ENCODE results near the gene GRIK4.

GRIK4 gene

DNA sequence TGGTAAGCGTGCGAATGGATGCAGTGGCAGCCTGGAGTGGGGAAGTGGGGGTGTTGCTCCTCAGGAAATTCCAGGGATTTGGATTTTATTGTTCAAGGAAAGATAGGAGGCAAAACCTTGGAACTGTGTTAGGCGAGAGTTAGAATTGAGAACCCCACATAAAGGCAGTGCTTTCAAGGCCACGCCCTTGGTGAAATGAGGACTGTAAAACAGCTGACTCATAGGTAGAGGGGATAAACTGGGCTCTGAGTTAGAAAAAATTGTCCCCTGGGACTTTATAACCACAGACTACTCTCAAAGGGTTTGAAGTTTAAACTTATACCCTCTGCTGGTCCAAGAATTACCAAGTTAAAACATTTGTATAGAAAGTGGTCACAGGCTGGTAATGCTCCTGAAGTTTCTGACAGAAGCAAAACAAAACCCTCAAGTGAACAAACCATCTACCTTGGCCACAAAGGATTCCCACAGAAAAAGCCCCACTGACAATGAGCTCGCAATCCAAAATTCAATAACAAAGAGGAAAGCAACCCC, 262.0 kb downstream of the GRIK4 start:
- TF ChIP-seq, protein P1, sequence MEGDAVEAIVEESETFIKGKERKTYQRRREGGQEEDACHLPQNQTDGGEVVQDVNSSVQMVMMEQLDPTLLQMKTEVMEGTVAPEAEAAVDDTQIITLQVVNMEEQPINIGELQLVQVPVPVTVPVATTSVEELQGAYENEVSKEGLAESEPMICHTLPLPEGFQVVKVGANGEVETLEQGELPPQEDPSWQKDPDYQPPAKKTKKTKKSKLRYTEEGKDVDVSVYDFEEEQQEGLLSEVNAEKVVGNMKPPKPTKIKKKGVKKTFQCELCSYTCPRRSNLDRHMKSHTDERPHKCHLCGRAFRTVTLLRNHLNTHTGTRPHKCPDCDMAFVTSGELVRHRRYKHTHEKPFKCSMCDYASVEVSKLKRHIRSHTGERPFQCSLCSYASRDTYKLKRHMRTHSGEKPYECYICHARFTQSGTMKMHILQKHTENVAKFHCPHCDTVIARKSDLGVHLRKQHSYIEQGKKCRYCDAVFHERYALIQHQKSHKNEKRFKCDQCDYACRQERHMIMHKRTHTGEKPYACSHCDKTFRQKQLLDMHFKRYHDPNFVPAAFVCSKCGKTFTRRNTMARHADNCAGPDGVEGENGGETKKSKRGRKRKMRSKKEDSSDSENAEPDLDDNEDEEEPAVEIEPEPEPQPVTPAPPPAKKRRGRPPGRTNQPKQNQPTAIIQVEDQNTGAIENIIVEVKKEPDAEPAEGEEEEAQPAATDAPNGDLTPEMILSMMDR (conservative IDR thresholded peaks at IDR 0.05; ENCODE audit: low read depth, low read length): no peak
- DNase-seq (ENCODE audit: low read depth): no peak
- no peak overlapping the region for H3K4me3 ChIP-seq (ENCODE audit: low read length)

DNA sequence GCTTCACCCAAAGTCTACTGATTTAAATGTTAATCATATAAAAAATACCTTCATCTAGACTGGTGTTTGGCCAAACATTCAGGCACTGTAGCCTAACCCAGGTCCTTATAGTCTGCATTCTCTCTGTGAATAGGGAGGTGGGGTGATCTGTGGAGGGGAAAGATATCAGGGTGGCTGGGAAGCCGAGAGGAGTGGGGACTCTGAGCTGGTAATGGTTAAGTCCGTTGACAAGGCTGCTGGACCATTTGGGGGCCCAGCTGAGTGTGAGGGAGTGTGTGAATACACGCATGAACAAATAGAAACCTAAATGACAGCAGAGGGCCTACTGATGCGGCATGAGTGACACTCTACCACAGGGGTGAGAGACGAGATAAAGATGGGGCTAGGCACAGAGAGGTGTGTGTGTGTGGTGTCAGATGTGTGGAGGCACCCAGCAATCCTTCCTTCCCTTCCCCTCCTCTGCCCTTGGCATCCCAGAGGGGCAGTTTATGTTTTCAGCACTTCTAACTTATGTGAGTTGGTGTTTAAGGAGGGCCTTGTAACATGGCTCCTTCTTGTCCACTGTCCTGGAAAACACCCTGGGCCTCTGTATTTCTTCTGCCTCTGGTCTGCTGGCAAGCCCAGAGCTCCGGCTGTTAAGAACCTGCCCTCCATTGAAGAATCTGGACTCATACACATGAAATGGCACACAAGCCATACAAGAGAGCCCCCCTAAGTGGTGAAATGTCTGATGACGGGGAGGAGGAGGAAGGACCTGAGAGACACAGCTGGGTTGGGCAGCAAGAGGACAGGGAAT, 263.2 kb downstream of the GRIK4 start:
- no peak overlapping the region for H3K4me3 ChIP-seq (ENCODE audit: low read length)
- TF ChIP-seq, protein P1 (conservative IDR thresholded peaks at IDR 0.05; ENCODE audit: low read depth, low read length): no peak
- no peak for DNase-seq (ENCODE audit: low read depth)

DNA sequence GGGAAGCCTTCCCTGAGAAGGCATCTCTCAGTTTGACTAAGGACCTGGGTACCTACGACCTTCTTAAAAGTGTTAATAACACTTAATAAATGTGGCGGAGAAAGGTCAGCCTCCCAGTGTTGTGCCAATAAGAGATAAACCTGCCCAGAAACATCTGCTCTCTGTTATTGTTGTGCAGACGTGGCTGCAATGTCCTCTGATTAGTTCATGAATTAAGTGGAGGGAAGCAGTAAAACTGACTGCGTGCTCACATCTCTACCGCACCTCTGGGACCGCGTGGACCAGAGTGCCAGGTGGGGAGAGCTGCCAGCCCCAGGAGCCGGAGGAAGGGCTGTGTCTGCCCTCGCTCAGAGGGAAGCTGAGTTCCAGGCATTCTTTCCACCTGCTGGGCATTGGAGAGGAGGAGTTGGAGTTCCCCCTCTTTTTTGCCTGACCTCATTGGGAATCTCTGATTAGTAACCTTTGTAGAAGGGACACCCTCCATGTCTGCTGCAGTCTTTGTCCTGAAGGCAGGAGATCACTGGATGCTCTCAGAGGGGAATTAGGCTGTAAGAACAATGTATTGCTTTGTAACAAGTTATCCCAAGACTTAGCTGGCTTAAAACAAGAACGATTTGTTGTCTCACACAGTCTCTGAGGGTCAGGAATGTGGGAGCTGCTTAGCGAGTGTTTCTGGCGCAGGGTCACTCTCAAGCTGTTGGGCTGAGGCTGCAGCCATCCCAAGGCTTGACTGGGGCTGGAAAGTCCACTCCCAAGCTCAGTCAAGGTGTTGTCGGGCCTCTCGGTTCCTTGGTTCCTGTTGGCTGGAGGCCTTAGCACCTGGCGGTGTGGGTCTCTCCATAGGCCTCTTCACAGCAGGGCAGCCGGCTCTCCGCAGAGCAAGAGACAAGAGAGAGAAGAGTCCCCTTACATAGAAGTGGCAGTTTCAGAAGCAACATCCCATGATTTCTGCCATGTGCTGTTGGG, 264.7 kb downstream of the GRIK4 start:
- TF ChIP-seq, protein P1 (conservative IDR thresholded peaks at IDR 0.05; ENCODE audit: low read depth, low read length): no peak
- peak; percentile 39 for DNase-seq (ENCODE audit: low read depth)
- H3K4me3 ChIP-seq (ENCODE audit: low read length): no peak overlapping the region

DNA sequence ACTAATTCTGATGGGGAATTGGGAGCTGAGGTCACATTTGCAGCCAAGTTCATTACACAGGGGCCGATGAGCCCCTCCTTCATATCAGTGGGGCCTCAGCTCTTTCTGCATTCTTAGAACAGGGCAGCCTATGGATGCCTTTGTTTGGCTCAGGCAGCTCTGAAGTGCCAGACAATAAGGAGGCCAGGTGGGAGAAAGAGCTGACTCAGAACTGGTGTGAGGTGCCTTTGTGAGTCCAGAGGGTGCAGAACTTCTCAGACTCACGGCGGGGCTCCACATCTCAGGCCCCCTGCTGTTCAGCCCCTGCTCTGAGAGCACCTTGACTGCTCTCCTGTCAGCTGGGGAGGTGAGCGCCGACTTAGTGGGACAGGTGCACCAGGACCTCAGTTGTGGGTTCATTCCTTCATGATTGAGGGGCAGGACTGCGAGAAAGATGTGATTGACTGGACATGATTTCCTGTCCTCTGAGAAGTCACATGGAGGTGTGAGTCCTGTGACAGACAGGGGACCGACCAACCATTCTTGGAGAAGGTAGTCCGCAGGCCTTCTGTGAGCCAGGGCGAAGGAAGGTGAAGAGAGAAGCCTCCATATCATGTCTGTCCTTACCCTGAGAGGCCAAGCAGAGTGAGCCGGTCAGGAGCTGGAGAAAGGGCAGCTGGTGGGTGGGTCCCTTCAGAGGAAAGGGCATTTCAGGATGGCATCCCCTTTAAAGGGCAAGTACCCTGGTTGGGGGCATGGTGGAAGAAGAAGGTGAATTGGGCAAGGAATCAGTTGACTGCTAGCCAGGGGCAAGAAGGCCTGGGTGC, 267.3 kb downstream of the GRIK4 start:
- H3K4me3 ChIP-seq (ENCODE audit: low read length): no peak overlapping the region
- DNase-seq (ENCODE audit: low read depth): no peak
- TF ChIP-seq, protein P1 (conservative IDR thresholded peaks at IDR 0.05; ENCODE audit: low read depth, low read length): no peak

DNA sequence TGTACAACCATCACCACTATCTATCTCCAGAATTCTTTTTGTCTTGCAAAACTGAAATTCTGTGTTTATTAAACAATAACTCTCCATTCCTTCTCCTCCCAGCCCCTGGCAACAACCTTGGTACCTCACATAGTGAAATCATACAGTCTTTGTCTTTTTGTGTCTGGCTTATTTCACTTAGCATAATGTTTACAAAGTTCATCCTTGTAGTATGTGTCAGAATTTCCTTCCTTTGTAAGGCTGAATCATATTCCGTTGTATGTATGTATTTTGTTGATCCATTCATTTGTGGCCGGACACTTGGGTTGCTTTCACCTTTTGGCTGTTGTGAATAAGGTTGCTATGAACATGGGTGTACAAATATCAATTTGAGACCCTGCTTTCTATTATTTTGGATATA, 268.7 kb downstream of the GRIK4 start:
- H3K4me3 ChIP-seq (ENCODE audit: low read length): no peak overlapping the region
- TF ChIP-seq, protein P1 (conservative IDR thresholded peaks at IDR 0.05; ENCODE audit: low read depth, low read length): no peak
- DNase-seq (ENCODE audit: low read depth): no peak

DNA sequence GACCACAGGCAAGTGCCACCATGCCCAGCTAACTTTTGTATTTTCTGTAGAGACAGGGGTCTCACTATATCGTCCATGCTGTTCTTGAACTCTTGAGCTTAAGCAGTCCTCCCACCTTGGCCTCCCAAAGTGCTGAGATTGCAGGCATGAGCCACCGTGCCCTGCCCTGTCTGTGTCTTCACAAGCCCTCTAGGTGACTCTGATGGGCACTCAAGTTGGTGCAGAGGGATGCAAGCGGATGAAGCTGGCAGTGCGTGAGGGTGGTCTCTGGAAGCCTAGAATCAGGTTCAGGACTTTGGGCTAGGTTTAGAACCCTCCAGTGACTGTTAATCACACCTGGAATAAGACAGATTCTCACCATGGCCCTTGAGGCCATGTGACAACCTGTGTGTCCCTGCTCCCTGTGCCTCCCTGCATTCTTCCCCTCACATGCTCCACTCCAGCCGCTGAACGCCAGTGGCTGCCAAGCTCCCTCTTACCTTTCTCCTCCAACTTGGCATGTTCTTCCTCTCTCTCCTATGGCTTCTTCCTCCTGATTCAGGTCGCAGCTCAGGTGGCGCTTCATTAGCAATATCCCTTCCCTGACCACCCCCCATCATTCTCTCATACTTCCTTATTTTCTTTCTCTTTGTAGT, 270.1 kb downstream of the GRIK4 start:
- no peak overlapping the region for H3K4me3 ChIP-seq (ENCODE audit: low read length)
- no peak for DNase-seq (ENCODE audit: low read depth)
- TF ChIP-seq, protein P1 (conservative IDR thresholded peaks at IDR 0.05; ENCODE audit: low read depth, low read length): no peak

All from retinal pigment epithelial cell (primary cell).